BLaER1 (cell line): ENCODE measurements around the gene ZNF473.
"Not testable (repeated sequence)": the region's sequence is repeated elsewhere in the genome, so short reads cannot be mapped to it uniquely, and the experiment has no call there.

Source experiments
- H3K27ac ChIP-seq: shearing (Covaris generic); formaldehyde crosslinking; 2 replicates; pipeline ENCODE4 v1.8.1; 2022
- H3K27me3 ChIP-seq: shearing (Covaris generic); formaldehyde crosslinking; 2 replicates; pipeline ENCODE4 v1.8.1; 2022
- H3K36me3 ChIP-seq: shearing (Covaris generic); formaldehyde crosslinking; 2 replicates; pipeline ENCODE4 v1.8.1; 2022
- H3K4me1 ChIP-seq: shearing (Covaris generic); formaldehyde crosslinking; 2 replicates; pipeline ENCODE4 v1.8.1; 2022
- H3K4me2 ChIP-seq: shearing (Covaris generic); formaldehyde crosslinking; 2 replicates; pipeline ENCODE4 v1.8.1; 2022
- H3K4me3 ChIP-seq: shearing (Covaris generic); formaldehyde crosslinking; 2 replicates; pipeline ENCODE4 v1.8.1; 2022
- H3K9ac ChIP-seq: shearing (Covaris generic); formaldehyde crosslinking; 2 replicates; pipeline ENCODE4 v1.8.1; 2022
- H3K9me3 ChIP-seq: shearing (Covaris generic); formaldehyde crosslinking; 2 replicates; pipeline ENCODE4 v1.8.1; 2022
- H4K20me1 ChIP-seq: shearing (Covaris generic); formaldehyde crosslinking; 2 replicates; pipeline ENCODE4 v1.8.1; 2022
- Cebpa-rat ChIP-seq: shearing (Covaris generic); IDR thresholded peaks from 2 replicates; pipeline ENCODE4 v1.8.1; 2022

ZNF473 gene

GRCh38 chr19:50044922-50045321 lies 19.1 kb downstream of the ZNF473 start:
- Histone ChIP-seq H3K36me3 (peaks cover 98% of the 10 kb centered on the region), H3K4me2 (no peak overlapping the region), H3K27ac (no peak overlapping the region), H3K9ac (no peak overlapping the region), H3K4me1 (no peaks in the 10 kb centered on the region), H4K20me1 (no peaks in the 10 kb centered on the region), H3K4me3 (peak overlapping the region; percentile 51), H3K9me3 (peaks cover 99% of the 10 kb centered on the region), H3K27me3 (no peaks in the 10 kb centered on the region)
- TF ChIP-seq Cebpa-rat: no peak

GRCh38 chr19:50046649-50047503 lies 21.1 kb downstream of the ZNF473 start:
- Histone ChIP-seq H3K4me3 (peak overlapping the region; percentile 51), H3K4me2 (no peak overlapping the region), H3K4me1 (no peaks in the 10 kb centered on the region), H3K9ac (no peak overlapping the region), H3K27me3 (no peaks in the 10 kb centered on the region), H3K27ac (no peak overlapping the region), H4K20me1 (no peaks in the 10 kb centered on the region), H3K9me3 (peaks cover 92% of the 10 kb centered on the region), H3K36me3 (peaks cover 81% of the 10 kb centered on the region)
- no peak for TF ChIP-seq Cebpa-rat

GRCh38 chr19:50047671-50048070 lies 21.9 kb downstream of the ZNF473 start:
- Histone ChIP-seq H3K4me2 (no peak overlapping the region), H3K4me3 (no peak overlapping the region), H4K20me1 (no peaks in the 10 kb centered on the region), H3K9me3 (peaks cover 84% of the 10 kb centered on the region), H3K4me1 (no peaks in the 10 kb centered on the region), H3K27ac (no peak overlapping the region), H3K36me3 (peaks cover 74% of the 10 kb centered on the region), H3K27me3 (no peaks in the 10 kb centered on the region), H3K9ac (no peak overlapping the region)
- no peak for TF ChIP-seq Cebpa-rat

- H3K4me1 ChIP-seq: no peaks in the 10 kb centered on the region
- no peaks in the 10 kb centered on the region for H3K27me3 ChIP-seq
- peak overlapping the region; percentile 55 for H3K4me2 ChIP-seq
- H3K4me3 ChIP-seq: peak overlapping the region; percentile 25; the same call in 1 of the 2 replicates
- H3K9ac ChIP-seq: no peak overlapping the region
- H4K20me1 ChIP-seq: no peaks in the 10 kb centered on the region
- peaks cover 44% of the 10 kb centered on the region for H3K36me3 ChIP-seq
- H3K27ac ChIP-seq: no peak overlapping the region
- peaks cover 61% of the 10 kb centered on the region for H3K9me3 ChIP-seq
- TF ChIP-seq Cebpa-rat: no peak
These were observed 24.8 kb downstream of the ZNF473 start for GRCh38 chr19:50050406-50051227.

GRCh38 chr19:50051228-50051895 lies 25.6 kb downstream of the ZNF473 start:
- not testable (repeated sequence) for H4K20me1 ChIP-seq, H3K27ac ChIP-seq, H3K4me1 ChIP-seq, H3K9ac ChIP-seq, H3K4me2 ChIP-seq, H3K27me3 ChIP-seq
- H3K4me3 ChIP-seq: peak overlapping the region; percentile 25; the same call in 1 of the 2 replicates
- peaks cover 37% of the 10 kb centered on the region for H3K36me3 ChIP-seq
- H3K9me3 ChIP-seq: peaks cover 57% of the 10 kb centered on the region

GRCh38 chr19:50051964-50052363 lies 26.2 kb downstream of the ZNF473 start:
- no peak overlapping the region for H3K4me3 ChIP-seq
- H3K4me2 ChIP-seq: no peak overlapping the region
- H3K27ac ChIP-seq: no peak overlapping the region
- no peak overlapping the region for H3K9ac ChIP-seq
- no peaks in the 10 kb centered on the region for H3K4me1 ChIP-seq
- H3K36me3 ChIP-seq: peaks cover 31% of the 10 kb centered on the region
- peaks cover 57% of the 10 kb centered on the region for H3K9me3 ChIP-seq
- no peak for TF ChIP-seq Cebpa-rat
- H4K20me1 ChIP-seq: no peaks in the 10 kb centered on the region
- no peaks in the 10 kb centered on the region for H3K27me3 ChIP-seq

- Histone ChIP-seq H3K9ac (no peak overlapping the region), H3K4me2 (no peak overlapping the region), H3K36me3 (peaks cover 19% of the 10 kb centered on the region), H4K20me1 (no peaks in the 10 kb centered on the region), H3K27ac (no peak overlapping the region), H3K27me3 (no peaks in the 10 kb centered on the region), H3K4me1 (no peaks in the 10 kb centered on the region), H3K9me3 (peaks cover 57% of the 10 kb centered on the region), H3K4me3 (no peak overlapping the region)
- no peak for TF ChIP-seq Cebpa-rat
These were observed 27.3 kb downstream of the ZNF473 start for GRCh38 chr19:50053119-50053518.

GRCh38 chr19:50058425-50058824 lies 32.6 kb downstream of the ZNF473 start:
- Histone ChIP-seq H3K4me1 (no peaks in the 10 kb centered on the region), H3K9me3 (peaks cover 61% of the 10 kb centered on the region), H4K20me1 (no peaks in the 10 kb centered on the region), H3K9ac (no peak overlapping the region), H3K4me2 (no peak overlapping the region), H3K36me3 (no peaks in the 10 kb centered on the region), H3K27me3 (no peaks in the 10 kb centered on the region), H3K4me3 (peak overlapping the region; percentile 1; the same call in 1 of the 2 replicates), H3K27ac (no peak overlapping the region)
- no peak for TF ChIP-seq Cebpa-rat

- Histone ChIP-seq H3K9me3 (peaks cover 61% of the 10 kb centered on the region), H3K4me1 (no peaks in the 10 kb centered on the region), H3K27me3 (no peaks in the 10 kb centered on the region), H3K36me3 (no peaks in the 10 kb centered on the region), H4K20me1 (no peaks in the 10 kb centered on the region), H3K27ac (no peak overlapping the region), H3K9ac (no peak overlapping the region), H3K4me3 (peak overlapping the region; percentile 1; the same call in 1 of the 2 replicates), H3K4me2 (no peak overlapping the region)
- TF ChIP-seq Cebpa-rat: no peak
These were observed 33.2 kb downstream of the ZNF473 start for GRCh38 chr19:50059045-50059444.
